Activated naive CD8-positive, alpha-beta T cell treated with anti-CD3 and anti-CD28 coated beads for 36 hours (primary cell): ENCODE data around the gene GRK4. TPM values are rescaled to one million over a fixed set of nuclear protein-coding genes. Genes with fewer than 3 reads are reported as not detected.
"Not testable (repeated sequence)": the region's sequence is repeated elsewhere in the genome, so short reads cannot be mapped to it uniquely, and the experiment has no call there.

Experiments
- DNase-seq: peaks from one replicate; pipeline ENCODE4 v3.0.0; 2021
- H3K27ac Mint-ChIP-seq: one replicate; pipeline ENCODE4 v1.8.0; 2022; ENCODE audit warnings: mild to moderate bottlenecking, moderate library complexity, mixed read lengths
- H3K27me3 Mint-ChIP-seq: one replicate; pipeline ENCODE4 v1.8.0; 2022; ENCODE audit warnings: mild to moderate bottlenecking, mixed read lengths
- H3K36me3 Mint-ChIP-seq: one replicate; pipeline ENCODE4 v1.8.0; 2021; ENCODE audit warnings: mild to moderate bottlenecking, mixed read lengths
- H3K4me1 Mint-ChIP-seq: one replicate; pipeline ENCODE4 v1.8.0; 2021; ENCODE audit warnings: mixed read lengths
- H3K4me3 Mint-ChIP-seq: one replicate; pipeline ENCODE4 v1.8.0; 2022; ENCODE audit warnings: mild to moderate bottlenecking, moderate library complexity, mixed read lengths
- H3K9me3 Mint-ChIP-seq: one replicate; pipeline ENCODE4 v1.8.0; 2022; ENCODE audit warnings: mixed read lengths
- total RNA-seq, 2 experiments: library from RNA; stranded (reverse); gene quantifications; one replicate each; pipeline ENCODE4 v1.2.3, GENCODE V29; 2021

The GRK4 gene
- total RNA-seq, 2 experiments from 2014 or later, result 2.6 to 3.2 TPM

- DNase-seq, result no peak
- Mint-ChIP-seq H3K27me3 (no peaks in the 10 kb centered on the region), H3K4me1 (peaks cover 5% of the 10 kb centered on the region), H3K9me3 (no peaks in the 10 kb centered on the region), H3K4me3 (no peak overlapping the region), H3K36me3 (peaks cover 40% of the 10 kb centered on the region), H3K27ac (peak overlapping the region; percentile 66)
Measured at GRCh38 chr4:2944091-2944482, 19.3 kb upstream of the GRK4 start.

GRCh38 chr4:2944586-2945526 is 18.5 kb upstream of the GRK4 start:
- no peak for DNase-seq
- Mint-ChIP-seq H3K9me3 (no peaks in the 10 kb centered on the region), H3K27ac (no peak overlapping the region), H3K4me3 (no peak overlapping the region), H3K4me1 (peaks cover 5% of the 10 kb centered on the region), H3K36me3 (peaks cover 34% of the 10 kb centered on the region), H3K27me3 (no peaks in the 10 kb centered on the region)

- not testable (repeated sequence) for H3K9me3 Mint-ChIP-seq, DNase-seq, H3K27me3 Mint-ChIP-seq, H3K27ac Mint-ChIP-seq, H3K4me1 Mint-ChIP-seq, H3K4me3 Mint-ChIP-seq
- H3K36me3 Mint-ChIP-seq, result peaks cover 29% of the 10 kb centered on the region
Measured at GRCh38 chr4:2945619-2946604, 17.5 kb upstream of the GRK4 start.

GRCh38 chr4:2946812-2947600 is 16.4 kb upstream of the GRK4 start:
- Mint-ChIP-seq H3K36me3 (peaks cover 34% of the 10 kb centered on the region), H3K27me3 (no peaks in the 10 kb centered on the region)

GRCh38 chr4:2947926-2948325 is 15.4 kb upstream of the GRK4 start:
- H3K27me3 Mint-ChIP-seq, result no peaks in the 10 kb centered on the region
- no peak for DNase-seq
- no peaks in the 10 kb centered on the region for H3K9me3 Mint-ChIP-seq
- H3K27ac Mint-ChIP-seq, result no peak overlapping the region
- H3K36me3 Mint-ChIP-seq, result peaks cover 34% of the 10 kb centered on the region
- H3K4me1 Mint-ChIP-seq, result peaks cover 9% of the 10 kb centered on the region
- no peak overlapping the region for H3K4me3 Mint-ChIP-seq

More at GRCh38 chr4:2946812-2947600, 16.4 kb upstream of the GRK4 start:
- Mint-ChIP-seq H3K4me1 (peaks cover 6% of the 10 kb centered on the region), H3K27ac (no peak overlapping the region), H3K4me3 (no peak overlapping the region), H3K9me3 (no peaks in the 10 kb centered on the region)
- DNase-seq, result no peak

- H3K36me3 Mint-ChIP-seq, result peaks cover 41% of the 10 kb centered on the region
Measured at GRCh38 chr4:2948895-2949781, 14.2 kb upstream of the GRK4 start.

GRCh38 chr4:2949782-2950125 is 13.6 kb upstream of the GRK4 start:
- H3K9me3 Mint-ChIP-seq, result no peaks in the 10 kb centered on the region
- no peak overlapping the region for H3K4me3 Mint-ChIP-seq
- peaks cover 44% of the 10 kb centered on the region for H3K36me3 Mint-ChIP-seq
- H3K27me3 Mint-ChIP-seq, result no peaks in the 10 kb centered on the region
- DNase-seq, result no peak
- H3K27ac Mint-ChIP-seq, result no peak overlapping the region
- peaks cover 15% of the 10 kb centered on the region for H3K4me1 Mint-ChIP-seq

More at GRCh38 chr4:2948895-2949781, 14.2 kb upstream of the GRK4 start:
- Mint-ChIP-seq H3K9me3 (no peaks in the 10 kb centered on the region), H3K4me3 (no peak overlapping the region), H3K27me3 (no peaks in the 10 kb centered on the region), H3K4me1 (peaks cover 10% of the 10 kb centered on the region), H3K27ac (peak overlapping the region; percentile 45)
- DNase-seq, result no peak

GRCh38 chr4:2950221-2950989 is 13.0 kb upstream of the GRK4 start:
- no peaks in the 10 kb centered on the region for H3K27me3 Mint-ChIP-seq
- H3K27ac Mint-ChIP-seq, result peak overlapping the region; percentile 4
- H3K36me3 Mint-ChIP-seq, result peaks cover 47% of the 10 kb centered on the region
- peaks cover 17% of the 10 kb centered on the region for H3K4me1 Mint-ChIP-seq
- DNase-seq, result no peak
- H3K4me3 Mint-ChIP-seq, result no peak overlapping the region
- no peaks in the 10 kb centered on the region for H3K9me3 Mint-ChIP-seq

- peaks cover 37% of the 10 kb centered on the region for H3K4me1 Mint-ChIP-seq
- DNase-seq, result no peak
Measured at GRCh38 chr4:2953496-2953895, 9.9 kb upstream of the GRK4 start.

GRCh38 chr4:2954358-2955185 is 8.8 kb upstream of the GRK4 start:
- H3K4me3 Mint-ChIP-seq, result peak overlapping the region; percentile 9
- peaks cover 47% of the 10 kb centered on the region for H3K4me1 Mint-ChIP-seq
- no peaks in the 10 kb centered on the region for H3K9me3 Mint-ChIP-seq
- peak overlapping the region; percentile 86 for H3K27ac Mint-ChIP-seq
- no peaks in the 10 kb centered on the region for H3K27me3 Mint-ChIP-seq
- H3K36me3 Mint-ChIP-seq, result peaks cover 68% of the 10 kb centered on the region
- DNase-seq, result peak; percentile 64

More at GRCh38 chr4:2953496-2953895, 9.9 kb upstream of the GRK4 start:
- no peaks in the 10 kb centered on the region for H3K9me3 Mint-ChIP-seq
- H3K4me3 Mint-ChIP-seq, result no peak overlapping the region
- H3K27me3 Mint-ChIP-seq, result no peaks in the 10 kb centered on the region
- H3K27ac Mint-ChIP-seq, result peak overlapping the region; percentile 86
- H3K36me3 Mint-ChIP-seq, result peaks cover 63% of the 10 kb centered on the region

- not testable (repeated sequence) for H3K4me3 Mint-ChIP-seq, H3K9me3 Mint-ChIP-seq, DNase-seq, H3K27me3 Mint-ChIP-seq
- H3K27ac Mint-ChIP-seq, result peak overlapping the region; percentile 42
- H3K36me3 Mint-ChIP-seq, result peaks cover 69% of the 10 kb centered on the region
- H3K4me1 Mint-ChIP-seq, result peaks cover 54% of the 10 kb centered on the region
Measured at GRCh38 chr4:2955186-2956044, 8.0 kb upstream of the GRK4 start.

- Mint-ChIP-seq H3K36me3 (peaks cover 61% of the 10 kb centered on the region), H3K27me3 (no peaks in the 10 kb centered on the region), H3K4me3 (no peak overlapping the region), H3K27ac (peak overlapping the region; percentile 47), H3K4me1 (peaks cover 57% of the 10 kb centered on the region), H3K9me3 (no peaks in the 10 kb centered on the region)
- DNase-seq, result no peak
Measured at GRCh38 chr4:2958446-2958845, 4.9 kb upstream of the GRK4 start.
